WTC11 (cell line): Measurements from ENCODE around the gene GPR89B.

Experiments used
- IRF2 ChIP-seq: sonication (generic); formaldehyde crosslinking; IDR thresholded peaks from 2 replicates; pipeline ENCODE4 v1.8.0; 2022; ENCODE audit warnings: low read depth, missing genetic modification reagents, borderline replicate concordance
- KAT7 ChIP-seq: sonication (generic); formaldehyde crosslinking; IDR thresholded peaks from 2 replicates; pipeline ENCODE4 v1.8.1; 2023; ENCODE audit warnings: missing genetic modification reagents, mild to moderate bottlenecking, borderline replicate concordance
- RELA ChIP-seq: sonication (generic); formaldehyde crosslinking; IDR thresholded peaks from 2 replicates; pipeline ENCODE4 v1.8.1; 2022; ENCODE audit warnings: missing genetic modification reagents, mild to moderate bottlenecking, borderline replicate concordance
- TEAD4 ChIP-seq: sonication (generic); formaldehyde crosslinking; IDR thresholded peaks from 2 replicates; pipeline ENCODE4 v1.8.0; 2022; ENCODE audit warnings: mild to moderate bottlenecking, missing genetic modification reagents
- ZBTB21 ChIP-seq: sonication (generic); formaldehyde crosslinking; IDR thresholded peaks from 2 replicates; pipeline ENCODE4 v1.8.1; 2023; ENCODE audit warnings: mild to moderate bottlenecking, missing genetic modification reagents, borderline replicate concordance
- TF ChIP-seq, protein P1 (sequence below): fragments of 200-600 bp; IDR thresholded peaks from 2 replicates; pipeline ENCODE4 v1.8.0; 2022; ENCODE audit warnings: antibody characterized with exemption
- TF ChIP-seq, protein P2 (sequence below): sonication (generic); formaldehyde crosslinking; IDR thresholded peaks from 2 replicates; pipeline ENCODE4 v1.8.1; 2023; ENCODE audit warnings: mild to moderate bottlenecking, missing genetic modification reagents, moderate library complexity
- TF ChIP-seq, protein P3 (sequence below): sonication (generic); formaldehyde crosslinking; IDR thresholded peaks from 2 replicates; pipeline ENCODE4 v1.8.1; 2023; ENCODE audit warnings: mild to moderate bottlenecking, missing genetic modification reagents

DNA sequence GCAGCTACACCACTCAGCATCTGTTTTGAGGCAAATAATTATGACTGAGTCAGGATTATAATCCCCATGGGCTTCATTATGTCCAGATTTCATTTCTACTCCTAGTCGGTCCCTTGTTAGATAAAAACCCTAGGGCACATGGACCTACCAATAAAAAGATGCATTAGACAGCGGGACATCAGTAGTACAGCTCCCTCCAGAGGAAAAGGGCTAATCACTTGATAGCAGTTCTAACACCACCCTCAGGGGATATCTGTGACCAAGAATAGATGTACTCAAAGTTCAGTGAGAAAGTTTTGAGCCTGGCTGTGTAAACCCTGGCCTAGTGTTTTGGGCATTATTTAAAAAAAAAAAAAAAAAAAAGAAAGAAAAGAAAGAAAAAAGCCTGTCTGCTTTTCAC, 15.7 kb upstream of the GPR89B start:
- TF ChIP-seq ZBTB21 (CRISPR knock-in tag) (no peak), RELA (CRISPR knock-in tag) (no peak), IRF2 (no peak), KAT7 (CRISPR knock-in tag) (no peak), TEAD4 (CRISPR knock-in tag) (no peak)
- TF ChIP-seq, protein P1, sequence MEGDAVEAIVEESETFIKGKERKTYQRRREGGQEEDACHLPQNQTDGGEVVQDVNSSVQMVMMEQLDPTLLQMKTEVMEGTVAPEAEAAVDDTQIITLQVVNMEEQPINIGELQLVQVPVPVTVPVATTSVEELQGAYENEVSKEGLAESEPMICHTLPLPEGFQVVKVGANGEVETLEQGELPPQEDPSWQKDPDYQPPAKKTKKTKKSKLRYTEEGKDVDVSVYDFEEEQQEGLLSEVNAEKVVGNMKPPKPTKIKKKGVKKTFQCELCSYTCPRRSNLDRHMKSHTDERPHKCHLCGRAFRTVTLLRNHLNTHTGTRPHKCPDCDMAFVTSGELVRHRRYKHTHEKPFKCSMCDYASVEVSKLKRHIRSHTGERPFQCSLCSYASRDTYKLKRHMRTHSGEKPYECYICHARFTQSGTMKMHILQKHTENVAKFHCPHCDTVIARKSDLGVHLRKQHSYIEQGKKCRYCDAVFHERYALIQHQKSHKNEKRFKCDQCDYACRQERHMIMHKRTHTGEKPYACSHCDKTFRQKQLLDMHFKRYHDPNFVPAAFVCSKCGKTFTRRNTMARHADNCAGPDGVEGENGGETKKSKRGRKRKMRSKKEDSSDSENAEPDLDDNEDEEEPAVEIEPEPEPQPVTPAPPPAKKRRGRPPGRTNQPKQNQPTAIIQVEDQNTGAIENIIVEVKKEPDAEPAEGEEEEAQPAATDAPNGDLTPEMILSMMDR = no peak
- TF ChIP-seq, protein P2, sequence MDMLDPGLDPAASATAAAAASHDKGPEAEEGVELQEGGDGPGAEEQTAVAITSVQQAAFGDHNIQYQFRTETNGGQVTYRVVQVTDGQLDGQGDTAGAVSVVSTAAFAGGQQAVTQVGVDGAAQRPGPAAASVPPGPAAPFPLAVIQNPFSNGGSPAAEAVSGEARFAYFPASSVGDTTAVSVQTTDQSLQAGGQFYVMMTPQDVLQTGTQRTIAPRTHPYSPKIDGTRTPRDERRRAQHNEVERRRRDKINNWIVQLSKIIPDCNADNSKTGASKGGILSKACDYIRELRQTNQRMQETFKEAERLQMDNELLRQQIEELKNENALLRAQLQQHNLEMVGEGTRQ (CRISPR knock-in tag) = no peak
- TF ChIP-seq, protein P3, sequence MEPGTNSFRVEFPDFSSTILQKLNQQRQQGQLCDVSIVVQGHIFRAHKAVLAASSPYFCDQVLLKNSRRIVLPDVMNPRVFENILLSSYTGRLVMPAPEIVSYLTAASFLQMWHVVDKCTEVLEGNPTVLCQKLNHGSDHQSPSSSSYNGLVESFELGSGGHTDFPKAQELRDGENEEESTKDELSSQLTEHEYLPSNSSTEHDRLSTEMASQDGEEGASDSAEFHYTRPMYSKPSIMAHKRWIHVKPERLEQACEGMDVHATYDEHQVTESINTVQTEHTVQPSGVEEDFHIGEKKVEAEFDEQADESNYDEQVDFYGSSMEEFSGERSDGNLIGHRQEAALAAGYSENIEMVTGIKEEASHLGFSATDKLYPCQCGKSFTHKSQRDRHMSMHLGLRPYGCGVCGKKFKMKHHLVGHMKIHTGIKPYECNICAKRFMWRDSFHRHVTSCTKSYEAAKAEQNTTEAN (CRISPR knock-in tag) = no peak
